Body of pancreas (tissue), 4 donors: ENCODE results near the gene RFX7. TPM values are rescaled to one million over a fixed set of nuclear protein-coding genes. Genes with fewer than 3 reads are reported as not detected.

ENCODE experiments used
- ATAC-seq: fragments of 150-250 bp; one replicate; pipeline ENCODE4 v1.9.1; 2016
- DNase-seq, 4 donors: peaks; one replicate each; pipeline ENCODE4 v3.0.0-alpha.2; 2019
- H3K27ac ChIP-seq, 4 donors: fragments of 200-600 bp; sonication (generic); 1 replicate in 3 of 4; 2 replicates in 1 of 4; pipeline versions ENCODE4 v1.5.1 to v1.6.1; 2016 to 2019; ENCODE audit warnings: mild to moderate bottlenecking in 1 of 4, mixed read lengths in 1 of 4, moderate library complexity in 1 of 4
- H3K27me3 ChIP-seq, 2 donors: fragments of 200-600 bp; sonication (generic); one replicate each; pipeline ENCODE4 v1.6.0; 2016; ENCODE audit warnings: mild to moderate bottlenecking in 1 of 2
- H3K36me3 ChIP-seq, 2 donors: fragments of 200-600 bp; sonication (generic); replicated peaks in 1 of 2; 2 replicates each; pipeline ENCODE4 v1.5.1; 2016; ENCODE audit warnings: low read depth in 2 of 2; ENCODE audit not compliant: insufficient read depth in 1 of 2
- H3K4me1 ChIP-seq: fragments of 200-600 bp; sonication (generic); one replicate; pipeline ENCODE4 v1.6.0; 2016
- H3K4me3 ChIP-seq, 2 donors: fragments of 200-600 bp; sonication (generic); 1 replicate in 1 of 2; 2 replicates in 1 of 2; pipeline ENCODE4 v1.5.1; 2016 to 2019
- H3K9me3 ChIP-seq, 3 donors: fragments of 200-600 bp; sonication (generic); 1 replicate in 2 of 3; 2 replicates in 1 of 3; pipeline ENCODE4 v1.5.1; 2016
- POLR2A ChIP-seq, 3 donors: fragments of 450-650 bp; IDR thresholded peaks; one replicate each; pipeline ENCODE4 v1.6.1; 2016; ENCODE audit warnings: antibody characterized with exemption in 3 of 3, mild to moderate bottlenecking in 2 of 3
- WGBS, 2 donors: methylation state at CpG; one replicate each; pipeline ENCODE4 v1.1.5; 2017; 5-methylcytosine and 5-hydroxymethylcytosine counted together
- intact Hi-C: fragments of 100-400 bp; cut with DNase I; formaldehyde crosslinking; loops from one replicate; pipeline ENCODE4 v1.15.1; 2023
- total RNA-seq, 2 donors: library from RNA; depleted of rRNA; stranded (reverse); fragments of >200 nt; gene quantifications; one replicate each; pipeline ENCODE4 v1.1.0, GENCODE V29; 2016
- TF ChIP-seq, protein P1 (sequence below), 7 experiments: fragments of 450-650 bp in 4 of 7; fragments of 200-600 bp in 3 of 7; sonication (generic) in 3 of 7; IDR thresholded peaks; one replicate each; pipeline ENCODE4 v1.5.1; 2016 to 2019; ENCODE audit warnings: antibody characterized with exemption in 7 of 7

The RFX7 gene
- total RNA-seq, 2 donors from 2014 or later, result 2.6 to 5.4 TPM

DNA sequence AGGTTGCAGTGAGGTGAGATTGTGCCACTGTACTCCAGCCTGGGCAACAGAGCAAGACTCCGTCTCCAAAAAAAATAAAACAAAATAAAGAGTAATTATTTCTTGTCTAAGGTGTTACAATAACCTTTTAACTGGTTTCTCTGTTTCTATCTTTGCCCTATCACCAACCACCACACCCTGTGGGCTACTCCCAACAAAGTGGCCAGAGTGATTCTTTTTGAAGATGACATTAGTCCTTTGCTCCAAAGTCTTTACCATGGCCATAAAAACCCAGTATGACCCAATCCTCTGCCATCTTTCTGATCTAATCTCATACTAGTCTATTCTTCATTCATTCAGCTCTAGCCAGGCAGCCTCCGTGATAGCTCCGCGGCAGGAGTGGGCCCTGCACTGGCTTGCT is 62.8 kb downstream of the RFX7 start:
- H3K27me3 ChIP-seq, result no peaks in the 10 kb centered on the region
- intact Hi-C loops, result no loop called here
- no peak overlapping the region for H3K27ac ChIP-seq
- no peaks in the 10 kb centered on the region for H3K9me3 ChIP-seq
- DNase-seq, result no peak
- no peaks in the 10 kb centered on the region for H3K36me3 ChIP-seq
- no peaks in the 10 kb centered on the region for H3K4me1 ChIP-seq
- WGBS, 2 donors, result 97 to 99% methylated on average over 4 of the region's 4 CpGs
- no peak for ATAC-seq
- H3K4me3 ChIP-seq, result no peak overlapping the region
- TF ChIP-seq POLR2A (IDR thresholded peaks at IDR 0.05), result no peak
- TF ChIP-seq, protein P1, sequence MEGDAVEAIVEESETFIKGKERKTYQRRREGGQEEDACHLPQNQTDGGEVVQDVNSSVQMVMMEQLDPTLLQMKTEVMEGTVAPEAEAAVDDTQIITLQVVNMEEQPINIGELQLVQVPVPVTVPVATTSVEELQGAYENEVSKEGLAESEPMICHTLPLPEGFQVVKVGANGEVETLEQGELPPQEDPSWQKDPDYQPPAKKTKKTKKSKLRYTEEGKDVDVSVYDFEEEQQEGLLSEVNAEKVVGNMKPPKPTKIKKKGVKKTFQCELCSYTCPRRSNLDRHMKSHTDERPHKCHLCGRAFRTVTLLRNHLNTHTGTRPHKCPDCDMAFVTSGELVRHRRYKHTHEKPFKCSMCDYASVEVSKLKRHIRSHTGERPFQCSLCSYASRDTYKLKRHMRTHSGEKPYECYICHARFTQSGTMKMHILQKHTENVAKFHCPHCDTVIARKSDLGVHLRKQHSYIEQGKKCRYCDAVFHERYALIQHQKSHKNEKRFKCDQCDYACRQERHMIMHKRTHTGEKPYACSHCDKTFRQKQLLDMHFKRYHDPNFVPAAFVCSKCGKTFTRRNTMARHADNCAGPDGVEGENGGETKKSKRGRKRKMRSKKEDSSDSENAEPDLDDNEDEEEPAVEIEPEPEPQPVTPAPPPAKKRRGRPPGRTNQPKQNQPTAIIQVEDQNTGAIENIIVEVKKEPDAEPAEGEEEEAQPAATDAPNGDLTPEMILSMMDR (IDR thresholded peaks at IDR 0.05), result no peak

DNA sequence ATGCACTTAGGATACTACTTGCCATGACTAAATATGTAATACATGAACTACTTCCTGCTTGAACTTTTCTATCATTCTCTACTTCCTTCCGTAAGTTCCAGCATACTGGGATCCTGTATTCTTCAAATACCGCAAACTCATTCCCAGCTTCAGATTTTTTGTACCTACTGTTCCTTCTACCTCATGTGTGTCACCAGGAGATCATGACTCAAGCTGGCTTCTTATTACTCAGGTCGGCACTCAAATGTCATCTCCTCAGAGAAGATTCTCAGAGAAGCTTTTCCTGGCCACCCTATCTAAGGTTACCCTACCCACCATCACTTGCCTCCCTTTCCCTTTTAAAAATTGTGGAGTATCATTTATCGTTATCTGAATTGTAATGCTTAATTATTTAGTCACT is 66.7 kb downstream of the RFX7 start:
- no peaks in the 10 kb centered on the region for H3K4me1 ChIP-seq
- H3K27ac ChIP-seq, result no peak overlapping the region
- intact Hi-C loops, result no loop called here
- no peaks in the 10 kb centered on the region for H3K27me3 ChIP-seq
- no peaks in the 10 kb centered on the region for H3K36me3 ChIP-seq
- no peak for DNase-seq
- TF ChIP-seq, protein P1 (IDR thresholded peaks at IDR 0.05), result no peak
- no peak for TF ChIP-seq POLR2A (IDR thresholded peaks at IDR 0.05)
- 95 to 96% methylated on average over 4 of the region's 4 CpGs for WGBS, 2 donors
- ATAC-seq, result no peak
- no peaks in the 10 kb centered on the region for H3K9me3 ChIP-seq
- H3K4me3 ChIP-seq, result no peak overlapping the region

DNA sequence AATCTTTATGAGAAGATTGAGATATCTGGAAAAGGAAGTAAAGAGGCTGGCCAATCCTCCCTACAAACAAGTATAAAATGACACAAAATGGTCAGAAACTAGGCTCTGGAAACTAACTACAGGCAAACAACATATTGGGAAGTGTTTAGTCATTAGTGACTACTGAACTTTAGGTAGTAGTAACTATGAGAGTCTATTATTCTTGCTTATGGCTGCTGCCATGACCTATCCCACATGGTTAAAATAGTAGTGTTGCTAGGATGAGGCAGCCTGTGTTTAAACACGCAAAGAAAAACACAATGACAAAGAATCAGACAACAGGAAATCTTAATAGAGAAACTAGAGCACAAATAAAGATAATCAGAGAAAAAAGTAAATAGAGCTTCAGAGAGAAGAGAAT is 67.9 kb downstream of the RFX7 start:
- TF ChIP-seq, protein P1 (IDR thresholded peaks at IDR 0.05), result no peak
- no peak for TF ChIP-seq POLR2A (IDR thresholded peaks at IDR 0.05)
- no peaks in the 10 kb centered on the region for H3K27me3 ChIP-seq
- intact Hi-C loops, result no loop called here
- no peak overlapping the region for H3K4me3 ChIP-seq
- H3K9me3 ChIP-seq, result no peaks in the 10 kb centered on the region
- no peaks in the 10 kb centered on the region for H3K36me3 ChIP-seq
- WGBS, 2 donors, result 59 to 82% methylated on average over 1 of the region's 1 CpG
- no peak overlapping the region for H3K27ac ChIP-seq
- no peak for DNase-seq
- ATAC-seq, result no peak
- H3K4me1 ChIP-seq, result no peaks in the 10 kb centered on the region

DNA sequence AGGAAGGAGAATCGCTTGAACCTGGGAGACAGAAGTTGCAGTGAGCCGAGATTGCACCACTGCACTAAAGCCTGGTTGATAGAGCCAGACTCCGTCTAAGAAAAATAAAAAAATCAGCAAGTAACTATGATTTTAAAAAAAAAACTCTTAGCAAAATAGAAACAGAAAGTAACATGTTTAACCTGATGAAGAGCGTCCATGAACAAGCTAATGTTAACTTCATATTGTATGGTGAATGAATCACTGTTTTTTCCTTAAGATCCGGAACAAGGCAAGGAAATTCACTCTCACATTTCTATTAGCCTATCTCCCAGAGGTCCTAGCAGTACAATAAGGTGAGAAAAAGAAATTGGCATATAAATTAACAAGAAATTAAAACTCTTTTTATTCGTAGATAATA is 69.0 kb downstream of the RFX7 start:
- DNase-seq (no peak), ATAC-seq (no peak)
- Histone ChIP-seq H3K36me3 (no peaks in the 10 kb centered on the region), H3K4me3 (no peak overlapping the region), H3K9me3 (no peaks in the 10 kb centered on the region), H3K27me3 (no peaks in the 10 kb centered on the region), H3K4me1 (no peaks in the 10 kb centered on the region), H3K27ac (no peak overlapping the region)
- intact Hi-C loops, result no loop called here
- TF ChIP-seq, protein P1 (IDR thresholded peaks at IDR 0.05), result no peak
- no peak for TF ChIP-seq POLR2A (IDR thresholded peaks at IDR 0.05)
- 91 to 92% methylated on average over 6 of the region's 6 CpGs for WGBS, 2 donors

DNA sequence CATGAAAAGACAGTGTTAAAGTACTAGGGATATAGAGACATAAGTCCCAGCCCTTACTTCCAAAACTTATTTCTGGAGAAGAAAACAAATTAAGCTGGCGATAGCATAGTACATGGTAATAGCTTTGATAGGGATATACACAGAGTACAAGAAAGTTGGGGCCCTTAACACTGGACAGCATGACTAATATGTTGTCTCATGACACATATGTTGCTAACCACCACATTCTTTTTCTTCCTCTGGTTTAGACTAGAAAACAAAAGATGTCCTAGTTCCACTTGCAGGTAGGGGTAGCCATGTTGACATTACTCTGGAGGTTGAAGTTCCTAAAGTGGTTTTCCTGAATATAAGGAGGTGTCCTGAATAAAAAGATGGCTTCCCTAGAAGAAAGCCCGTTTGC is 75.3 kb downstream of the RFX7 start:
- Histone ChIP-seq H3K27ac (no peak overlapping the region), H3K4me3 (no peak overlapping the region), H3K9me3 (no peaks in the 10 kb centered on the region), H3K36me3 (no peaks in the 10 kb centered on the region), H3K27me3 (no peaks in the 10 kb centered on the region), H3K4me1 (no peaks in the 10 kb centered on the region)
- DNase-seq, result no peak
- TF ChIP-seq, protein P1 (IDR thresholded peaks at IDR 0.05), result no peak
- no peak for TF ChIP-seq POLR2A (IDR thresholded peaks at IDR 0.05)
- WGBS, 2 donors, result 89 to 93% methylated on average over 2 of the region's 2 CpGs
- intact Hi-C loops, result no loop called here
- ATAC-seq, result no peak
